PC-9 (cell line): ENCODE measurements around the gene MSH4. TPM values are rescaled to one million over a fixed set of nuclear protein-coding genes. Genes with fewer than 3 reads are reported as not detected.
A peak's percentile ranks its signal among the peaks of the same experiment; 100 is the strongest.

Experiments
- BruUV-seq: library from RNA; stranded (reverse); fragments of 400-500 nt; replicated peaks from 2 replicates; lab custom pipeline; 2021; lab: Mats Ljungman, UMichigan
- CTCF ChIA-PET: fragments of 300-600 bp; sonication (Branson Sonifier 250); formaldehyde crosslinking; loops from one replicate; lab custom pipeline; 2022; ENCODE audit warnings: antibody characterized with exemption; lab: Charles Lee
- POLR2A ChIA-PET: fragments of 300-600 bp; sonication (Branson Sonifier 250); formaldehyde crosslinking; loops from one replicate; lab custom pipeline; 2022; ENCODE audit warnings: antibody characterized with exemption; ENCODE audit not compliant: unreplicated experiment; lab: Charles Lee
- DNase-seq, 2 experiments: peaks; one replicate each; pipeline versions ENCODE4 v3.0.0 to v3.0.0-alpha.2; 2015 to 2022; ENCODE audit warnings: mixed read lengths in 1 of 2
- H2AFZ ChIP-seq: fragments of 200-600 bp; sonication (generic); 2 replicates; pipeline ENCODE4 v1.8.1; 2017; ENCODE audit warnings: antibody characterized with exemption
- H3F3A ChIP-seq: fragments of 200-600 bp; sonication (generic); 2 replicates; pipeline ENCODE4 v1.8.1; 2017; ENCODE audit warnings: antibody characterized with exemption, mild to moderate bottlenecking, low read depth; ENCODE audit not compliant: insufficient read depth
- H3K27ac ChIP-seq: fragments of 200-600 bp; sonication (generic); 2 replicates; pipeline ENCODE4 v1.6.1; 2016; ENCODE audit warnings: mixed run types
- H3K27me3 ChIP-seq: fragments of 200-600 bp; sonication (generic); 2 replicates; pipeline ENCODE4 v1.6.1; 2016; ENCODE audit warnings: low read depth, mixed run types; ENCODE audit not compliant: insufficient read depth
- H3K36me3 ChIP-seq: fragments of 200-600 bp; sonication (generic); 2 replicates; pipeline ENCODE4 v1.6.1; 2016; ENCODE audit warnings: low read depth, mixed run types
- H3K4me1 ChIP-seq: fragments of 200-600 bp; sonication (generic); replicated peaks from 2 replicates; pipeline ENCODE4 v1.6.1; 2016; ENCODE audit warnings: mixed run types; ENCODE audit not compliant: insufficient read depth
- H3K4me2 ChIP-seq: fragments of 200-600 bp; sonication (generic); 2 replicates; pipeline ENCODE4 v1.6.1; 2017; ENCODE audit warnings: mixed run types
- H3K4me3 ChIP-seq: fragments of 200-600 bp; sonication (generic); 2 replicates; pipeline ENCODE4 v1.6.1; 2016; ENCODE audit warnings: mixed run types
- H3K79me2 ChIP-seq: fragments of 200-600 bp; sonication (generic); 2 replicates; pipeline ENCODE4 v1.6.1; 2017; ENCODE audit warnings: low read depth, mixed run types
- H3K9me2 ChIP-seq: fragments of 200-600 bp; sonication (generic); 2 replicates; pipeline ENCODE4 v1.8.1; 2017; ENCODE audit warnings: mild to moderate bottlenecking; ENCODE audit not compliant: insufficient read depth
- H3K9me3 ChIP-seq: fragments of 200-600 bp; sonication (generic); 2 replicates; pipeline ENCODE4 v1.8.1; 2016; ENCODE audit warnings: low read depth; ENCODE audit not compliant: insufficient read depth
- H4K20me1 ChIP-seq: fragments of 200-600 bp; sonication (generic); 2 replicates; pipeline ENCODE4 v1.8.1; 2017; ENCODE audit not compliant: insufficient read depth
- CTCF ChIP-seq: fragments of 200-600 bp; sonication (generic); conservative IDR thresholded peaks from 2 replicates; pipeline ENCODE4 v1.6.1; 2017; ENCODE audit warnings: mixed run types, antibody characterized with exemption, mild to moderate bottlenecking, moderate library complexity
- EZH2 ChIP-seq: fragments of 200-600 bp; sonication (generic); IDR thresholded peaks from 2 replicates; pipeline ENCODE4 v1.8.0; 2017; ENCODE audit warnings: antibody characterized with exemption, low read depth
- intact Hi-C: fragments of 100-400 bp; cut with micrococcal nuclease; formaldehyde crosslinking; loops from one replicate; pipeline ENCODE4 v1.10.0; 2022; ENCODE audit not compliant: unreplicated experiment
- total RNA-seq: library from RNA; stranded (reverse); gene quantifications from 2 replicates; pipeline ENCODE4 v1.2.3, GENCODE V29; 2021

MSH4 gene
- total RNA-seq, 1 experiment from 2014 or later, result 0.35 TPM

GRCh38 chr1:75952016-75952415 lies 155.3 kb downstream of the MSH4 start:
- intact Hi-C loops, result no loop called here
- no TSS peak for BruUV-seq

GRCh38 chr1:75953461-75953860 lies 156.8 kb downstream of the MSH4 start:
- H3K4me2 ChIP-seq, result no peak overlapping the region
- no peak overlapping the region for H2AFZ ChIP-seq
- DNase-seq, result no peak
- H3K36me3 ChIP-seq, result no peaks in the 10 kb centered on the region
- no peaks in the 10 kb centered on the region for H3K79me2 ChIP-seq
- H3K4me3 ChIP-seq, result no peak overlapping the region
- no peak for TF ChIP-seq CTCF
- no peak for TF ChIP-seq EZH2
- H3K27ac ChIP-seq, result no peak overlapping the region
- H3K9me3 ChIP-seq, result peaks cover 3% of the 10 kb centered on the region; the same call in 1 of the 2 replicates
- H3K27me3 ChIP-seq, result no peaks in the 10 kb centered on the region
- CTCF ChIA-PET, result no interaction called here
- intact Hi-C loops, result no loop called here
- peaks cover 12% of the 10 kb centered on the region for H3K4me1 ChIP-seq
- POLR2A ChIA-PET, result no interaction called here
- H3F3A ChIP-seq, result no peaks in the 10 kb centered on the region
- no TSS peak for BruUV-seq
- no peaks in the 10 kb centered on the region for H3K9me2 ChIP-seq
- no peaks in the 10 kb centered on the region for H4K20me1 ChIP-seq

More at GRCh38 chr1:75952016-75952415, 155.3 kb downstream of the MSH4 start:
- Histone ChIP-seq H2AFZ (no peak overlapping the region), H3K27me3 (no peaks in the 10 kb centered on the region), H3K9me3 (0 out of 2 replicates have a peak, but pooled peaks cover 3% of the 10 kb centered on the region), H3K4me3 (no peak overlapping the region), H3F3A (no peaks in the 10 kb centered on the region), H3K4me1 (peaks cover 12% of the 10 kb centered on the region), H3K27ac (no peak overlapping the region), H3K9me2 (no peaks in the 10 kb centered on the region), H4K20me1 (no peaks in the 10 kb centered on the region), H3K36me3 (no peaks in the 10 kb centered on the region), H3K79me2 (no peaks in the 10 kb centered on the region), H3K4me2 (no peak overlapping the region)
- no peak for DNase-seq
- TF ChIP-seq CTCF (no peak), EZH2 (no peak)
- CTCF ChIA-PET, result no interaction called here
- POLR2A ChIA-PET, result no interaction called here

DNA sequence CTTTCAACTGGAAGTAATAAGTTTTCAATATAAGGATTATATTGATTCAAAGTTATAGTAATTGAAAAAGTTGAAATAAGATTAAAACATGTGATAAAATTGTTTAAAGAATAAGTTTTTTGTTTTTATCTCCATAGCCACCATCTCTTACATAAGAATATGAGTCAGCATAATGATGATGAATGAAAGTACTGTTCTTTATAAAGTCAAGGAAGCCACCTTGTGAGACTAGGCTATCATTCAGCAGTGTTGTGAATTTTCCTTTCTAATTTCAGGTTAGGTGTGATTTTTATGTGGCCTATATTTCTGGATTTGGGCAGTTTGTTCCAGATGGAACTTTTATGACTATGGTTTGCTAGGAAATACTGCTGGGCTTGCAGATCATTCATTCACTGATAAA lies 157.9 kb downstream of the MSH4 start:
- no peak for TF ChIP-seq CTCF
- TF ChIP-seq EZH2, result no peak
- BruUV-seq, result no TSS peak
- DNase-seq, result peak in 1 of 2 experiments; percentile 76

More for the DNA sequence above, 157.9 kb downstream of the MSH4 start:
- Histone ChIP-seq H4K20me1 (no peaks in the 10 kb centered on the region), H3K79me2 (no peaks in the 10 kb centered on the region), H3K9me2 (no peaks in the 10 kb centered on the region), H3K27ac (peak overlapping the region; percentile 56), H3K4me2 (0 out of 2 replicates have a peak overlapping the region, but pooled peaks have one; percentile 3), H2AFZ (no peak overlapping the region), H3F3A (no peaks in the 10 kb centered on the region), H3K4me3 (no peak overlapping the region), H3K4me1 (peaks cover 12% of the 10 kb centered on the region), H3K27me3 (no peaks in the 10 kb centered on the region), H3K9me3 (peaks cover 3% of the 10 kb centered on the region; the same call in 1 of the 2 replicates), H3K36me3 (no peaks in the 10 kb centered on the region)
- intact Hi-C loops, result no loop called here
- ChIA-PET POLR2A (no interaction called here), CTCF (no interaction called here)

Other genes with a start within 250 kb of the MSH4 start
- gene SLC44A5, start 185.8 kb upstream of the MSH4 start, total RNA-seq, result 0.09 TPM in 1 of 2 replicates, not detected in the other
- 33.0 and 36.5 TPM in 2 replicates for gene ACADM, start 72.2 kb upstream of the MSH4 start, total RNA-seq
- gene RABGGTB, start 10.6 kb upstream of the MSH4 start, total RNA-seq, result 80.6 and 87.5 TPM in 2 replicates
- gene ASB17, start 135.5 kb downstream of the MSH4 start, total RNA-seq, result not detected in 2 replicates